Chondrocyte (in vitro differentiated cells): ENCODE data around the gene CCDC136. TPM values are rescaled to one million over a fixed set of nuclear protein-coding genes. Genes with fewer than 3 reads are reported as not detected.

Experiments used
- DNase-seq: peaks from one replicate; pipeline ENCODE4 v3.0.0; 2021; ENCODE audit warnings: mixed read lengths, low spot score
- H3K27ac Mint-ChIP-seq: one replicate; pipeline ENCODE4 v1.8.0; 2021; ENCODE audit warnings: mild to moderate bottlenecking, moderate library complexity, mixed read lengths; ENCODE audit not compliant: unreplicated experiment
- H3K27me3 Mint-ChIP-seq: 2 replicates; pipeline ENCODE4 v1.8.0; 2021; ENCODE audit warnings: low read depth, mixed read lengths
- H3K36me3 Mint-ChIP-seq: 2 replicates; pipeline ENCODE4 v1.8.0; 2021; ENCODE audit warnings: low read depth, mixed read lengths
- H3K4me1 Mint-ChIP-seq: 2 replicates; pipeline ENCODE4 v1.8.0; 2021; ENCODE audit warnings: low read depth, mild to moderate bottlenecking, mixed read lengths
- H3K4me3 Mint-ChIP-seq: one replicate; pipeline ENCODE4 v1.8.0; 2021; ENCODE audit warnings: mild to moderate bottlenecking, moderate library complexity, mixed read lengths; ENCODE audit not compliant: unreplicated experiment
- H3K9me3 Mint-ChIP-seq: 2 replicates; pipeline ENCODE4 v1.8.0; 2021; ENCODE audit warnings: low read depth, mixed read lengths
- CTCF ChIP-seq: fragments of 200-600 bp; sonication (generic); IDR thresholded peaks from 2 replicates; pipeline ENCODE4 v1.5.0; 2021; ENCODE audit warnings: antibody characterized with exemption, mild to moderate bottlenecking, moderate library complexity
- total RNA-seq: library from RNA; stranded (reverse); gene quantifications from 3 replicates; pipeline ENCODE4 v1.2.1, GENCODE V29; 2021

CCDC136 gene
- total RNA-seq, 1 donor from 2014 or later = 8.5 TPM

- Mint-ChIP-seq H3K9me3 (no peaks in the 10 kb centered on the region), H3K36me3 (peaks cover 35% of the 10 kb centered on the region), H3K27ac (no peak overlapping the region), H3K4me3 (no peak overlapping the region), H3K4me1 (no peaks in the 10 kb centered on the region), H3K27me3 (no peaks in the 10 kb centered on the region)
- no peak for TF ChIP-seq CTCF
- no peak for DNase-seq
These were observed 62.6 kb downstream of the CCDC136 start for GRCh38 chr7:128854396-128854795.

GRCh38 chr7:128855559-128855958, 63.8 kb downstream of the CCDC136 start:
- Mint-ChIP-seq H3K27me3 (no peaks in the 10 kb centered on the region), H3K36me3 (peaks cover 30% of the 10 kb centered on the region), H3K9me3 (no peaks in the 10 kb centered on the region), H3K4me1 (no peaks in the 10 kb centered on the region), H3K27ac (no peak overlapping the region), H3K4me3 (no peak overlapping the region)
- DNase-seq = no peak
- TF ChIP-seq CTCF = no peak

DNA sequence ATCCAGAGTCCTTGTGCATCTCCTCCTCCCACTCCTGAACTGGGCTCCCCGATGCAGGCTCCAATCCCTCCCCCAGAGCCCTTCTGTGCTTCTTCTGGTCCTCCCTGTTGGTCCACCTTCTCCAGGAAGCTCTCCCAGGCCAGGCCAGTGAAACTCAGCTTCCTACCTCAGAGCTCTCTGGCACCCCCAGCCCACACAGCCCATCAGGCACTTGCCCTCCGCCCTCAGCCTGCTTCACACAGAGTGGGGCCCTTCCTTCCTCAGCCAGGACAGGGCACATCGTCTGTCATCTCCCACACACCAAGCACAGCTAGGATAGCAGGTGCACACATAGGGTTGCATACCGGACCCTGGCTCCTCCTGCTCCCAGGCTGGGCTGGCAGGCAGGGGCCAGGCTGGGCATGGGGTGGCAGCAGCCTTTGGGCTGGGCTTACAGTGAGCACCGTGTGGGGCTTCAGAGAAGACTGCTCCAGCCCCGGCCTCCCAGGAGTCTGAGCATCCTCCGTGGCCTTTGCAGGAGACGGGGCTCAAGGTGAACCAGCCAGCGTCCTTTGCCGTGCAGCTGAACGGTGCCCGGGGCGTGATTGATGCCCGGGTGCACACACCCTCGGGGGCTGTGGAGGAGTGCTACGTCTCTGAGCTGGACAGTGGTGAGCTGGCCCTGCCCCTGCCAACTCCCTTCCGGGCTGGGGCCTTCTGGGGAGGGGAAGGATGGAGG, 64.4 kb downstream of the CCDC136 start:
- no peaks in the 10 kb centered on the region for H3K27me3 Mint-ChIP-seq
- no peak for TF ChIP-seq CTCF
- no peaks in the 10 kb centered on the region for H3K4me1 Mint-ChIP-seq
- H3K36me3 Mint-ChIP-seq = peaks cover 30% of the 10 kb centered on the region
- H3K4me3 Mint-ChIP-seq = no peak overlapping the region
- no peaks in the 10 kb centered on the region for H3K9me3 Mint-ChIP-seq
- DNase-seq = no peak
- H3K27ac Mint-ChIP-seq = no peak overlapping the region

- H3K27ac Mint-ChIP-seq = no peak overlapping the region
- H3K27me3 Mint-ChIP-seq = no peaks in the 10 kb centered on the region
- no peak for TF ChIP-seq CTCF
- peaks cover 20% of the 10 kb centered on the region for H3K36me3 Mint-ChIP-seq
- H3K4me1 Mint-ChIP-seq = peaks cover 7% of the 10 kb centered on the region
- no peaks in the 10 kb centered on the region for H3K9me3 Mint-ChIP-seq
- no peak overlapping the region for H3K4me3 Mint-ChIP-seq
- no peak for DNase-seq
These were observed 66.8 kb downstream of the CCDC136 start for GRCh38 chr7:128858380-128859231.
